Measurements from ENCODE around the gene CHST3. TPM values are rescaled to one million over a fixed set of nuclear protein-coding genes. Genes with fewer than 3 reads are reported as not detected.

Gene CHST3
- total RNA-seq, 1 experiment from 2014 or later, result 6.1 TPM

DNA sequence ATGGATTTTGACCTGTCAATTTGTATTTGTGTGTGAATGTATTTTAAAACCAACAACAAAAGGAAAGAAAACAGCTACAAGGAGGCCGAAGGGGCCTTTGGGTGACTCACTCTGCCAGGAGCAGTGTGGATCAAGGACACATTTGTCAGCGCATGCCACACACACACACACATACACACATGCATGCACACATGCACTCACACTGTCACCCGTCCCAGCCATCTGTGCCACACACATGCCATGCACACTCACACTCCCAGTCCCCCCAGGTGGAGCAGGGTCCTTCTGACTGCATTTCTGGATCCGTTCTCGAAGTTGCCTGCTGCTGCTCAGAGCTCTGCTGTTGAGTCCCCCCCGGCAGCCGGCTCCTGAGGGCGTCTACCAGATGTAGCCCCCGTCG, 98.2 kb downstream of the CHST3 start:
- no peak overlapping the region for H2AK5ac ChIP-seq (ENCODE audit: insufficient read length, low read length)
- H3K36me3 Mint-ChIP-seq (ENCODE audit: insufficient read depth in 1 of 3, low read depth in 3 of 3), result no peaks in the 10 kb centered on the region
- no peaks in the 10 kb centered on the region for H3K27me3 ChIP-seq (ENCODE audit: insufficient read depth, low read length)
- H3K18ac ChIP-seq (ENCODE audit: insufficient read length, low read depth, low read length), result no peak overlapping the region
- H2AFZ ChIP-seq (ENCODE audit: low read length), result no peak overlapping the region
- TF ChIP-seq, protein P1, sequence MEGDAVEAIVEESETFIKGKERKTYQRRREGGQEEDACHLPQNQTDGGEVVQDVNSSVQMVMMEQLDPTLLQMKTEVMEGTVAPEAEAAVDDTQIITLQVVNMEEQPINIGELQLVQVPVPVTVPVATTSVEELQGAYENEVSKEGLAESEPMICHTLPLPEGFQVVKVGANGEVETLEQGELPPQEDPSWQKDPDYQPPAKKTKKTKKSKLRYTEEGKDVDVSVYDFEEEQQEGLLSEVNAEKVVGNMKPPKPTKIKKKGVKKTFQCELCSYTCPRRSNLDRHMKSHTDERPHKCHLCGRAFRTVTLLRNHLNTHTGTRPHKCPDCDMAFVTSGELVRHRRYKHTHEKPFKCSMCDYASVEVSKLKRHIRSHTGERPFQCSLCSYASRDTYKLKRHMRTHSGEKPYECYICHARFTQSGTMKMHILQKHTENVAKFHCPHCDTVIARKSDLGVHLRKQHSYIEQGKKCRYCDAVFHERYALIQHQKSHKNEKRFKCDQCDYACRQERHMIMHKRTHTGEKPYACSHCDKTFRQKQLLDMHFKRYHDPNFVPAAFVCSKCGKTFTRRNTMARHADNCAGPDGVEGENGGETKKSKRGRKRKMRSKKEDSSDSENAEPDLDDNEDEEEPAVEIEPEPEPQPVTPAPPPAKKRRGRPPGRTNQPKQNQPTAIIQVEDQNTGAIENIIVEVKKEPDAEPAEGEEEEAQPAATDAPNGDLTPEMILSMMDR (conservative IDR thresholded peaks at IDR 0.05), result no peak
- no peak overlapping the region for H4K8ac ChIP-seq (replicated peaks; ENCODE audit: insufficient read length, low read depth, low read length)
- H3T11ph ChIP-seq (ENCODE audit: low read length), result no peak overlapping the region
- no peaks in the 10 kb centered on the region for H3K79me2 ChIP-seq (ENCODE audit: insufficient read depth, low read length)
- H2BK20ac ChIP-seq (ENCODE audit: low read depth, low read length, poor library complexity, severe bottlenecking), result no peak overlapping the region
- H2BK120ac ChIP-seq (ENCODE audit: low read depth, low read length, poor library complexity, severe bottlenecking), result no peak overlapping the region
- H3K23me2 ChIP-seq (ENCODE audit: insufficient read length, low read depth, low read length, poor library complexity, severe bottlenecking), result no peaks in the 10 kb centered on the region
- H2BK15ac ChIP-seq (ENCODE audit: low read depth, low read length), result no peak overlapping the region
- H3K27ac ChIP-seq (ENCODE audit: insufficient read length, low read depth, low read length), result no peak overlapping the region
- no peaks in the 10 kb centered on the region for H3K4me1 ChIP-seq (ENCODE audit: insufficient read depth, low read length)
- H4K5ac ChIP-seq (ENCODE audit: insufficient read length, low read depth, low read length), result no peak overlapping the region
- DNase-seq, result no peak
- no peak overlapping the region for H3K4ac ChIP-seq (ENCODE audit: low read depth, low read length)
- no peak overlapping the region for H3K4me3 Mint-ChIP-seq
- peaks cover 4% of the 10 kb centered on the region for H3K27me3 Mint-ChIP-seq (ENCODE audit: low read depth)
- H3K4me1 Mint-ChIP-seq, result peaks cover 15 to 27% of the 10 kb centered on the region in 2 experiments
- no peak overlapping the region for H2BK5ac ChIP-seq (ENCODE audit: insufficient read length, low read length)
- H3K9ac ChIP-seq (ENCODE audit: extremely low read depth, insufficient read length, low read length), result no peak overlapping the region
- no peak overlapping the region for H3K14ac ChIP-seq (ENCODE audit: insufficient read depth, low read length)
- H3K27ac Mint-ChIP-seq, result peak overlapping the region in 1 of 3 experiments; percentile 55; a peak in 1 of 7 replicates
- H2BK12ac ChIP-seq (ENCODE audit: insufficient read length, low read depth, low read length), result no peak overlapping the region
- H4K91ac ChIP-seq (ENCODE audit: insufficient read length, low read depth, low read length), result no peak overlapping the region
- H4K20me1 ChIP-seq (ENCODE audit: control insufficient read depth, insufficient read depth, insufficient read length), result no peaks in the 10 kb centered on the region
- WGBS (ENCODE audit: extremely low coverage, insufficient read length, low lambda C conversion rate), result no CpG with 5 or more reads among the region's 10 CpGs
- H3K9me3 ChIP-seq (ENCODE audit: control insufficient read depth, low read depth, low read length), result no peaks in the 10 kb centered on the region
- H3K9me3 Mint-ChIP-seq, result no peaks in the 10 kb centered on the region
- H3K56ac ChIP-seq (ENCODE audit: insufficient read length, low read depth, low read length), result no peak overlapping the region
- no peak overlapping the region for H3K23ac ChIP-seq (ENCODE audit: insufficient read length, low read depth, low read length)
- H3K79me1 ChIP-seq (ENCODE audit: insufficient read depth, low read depth, low read length, poor library complexity, severe bottlenecking), result no peaks in the 10 kb centered on the region
- H3K4me2 ChIP-seq (ENCODE audit: insufficient read depth, insufficient read length, low read length), result no peak overlapping the region

Other genes with a start within 250 kb of the CHST3 start
- 0.24 and 0.26 TPM in 2 replicates for gene C10orf105, start 244.6 kb upstream of the CHST3 start, total RNA-seq (2021)
- 0.11 and 0.31 TPM in 2 replicates for gene VSIR, start 190.9 kb upstream of the CHST3 start, total RNA-seq (2021)
- 336 and 346 TPM in 2 replicates for gene PSAP, start 113.1 kb upstream of the CHST3 start, total RNA-seq (2021)
- gene SPOCK2, start 124.2 kb downstream of the CHST3 start, total RNA-seq (2021), result 0.86 and 1.8 TPM in 2 replicates

Data from H9 (cell line).